Astrocyte of the cerebellum (primary cell): Measurements from ENCODE around the gene PRKAB1.
"Not testable (repeated sequence)": the region's sequence is repeated elsewhere in the genome, so short reads cannot be mapped to it uniquely, and the experiment has no call there.

Source experiments
- DNase-seq: peaks from one replicate; pipeline ENCODE4 v3.0.0-alpha.2; 2011; ENCODE audit warnings: low read depth
- H3K4me3 ChIP-seq: 2 replicates; pipeline ENCODE4 v1.5.1; 2011; ENCODE audit warnings: mild to moderate bottlenecking, low read depth, low read length, moderate library complexity
- CTCF ChIP-seq: IDR thresholded peaks from 2 replicates; pipeline ENCODE4 v1.5.1; 2012; ENCODE audit warnings: low read length, low read depth, moderate library complexity, mild to moderate bottlenecking; ENCODE audit errors: missing control alignments
- in situ Hi-C: cut with HindIII; loops from 2 replicates; pipeline ENCODE4 v1.10.0; 2017; ENCODE audit warnings: low sequenced_read_pairs

PRKAB1 gene

GRCh38 chr12:119645535-119646059, 22.3 kb upstream of the PRKAB1 start:
- no peak for DNase-seq
- no peak for TF ChIP-seq CTCF
- in situ Hi-C loops = no loop called here
- H3K4me3 ChIP-seq = no peak overlapping the region

GRCh38 chr12:119649202-119649808, 18.6 kb upstream of the PRKAB1 start:
- peak; percentile 36 for TF ChIP-seq CTCF
- DNase-seq = no peak
- in situ Hi-C loops = no loop called here
- H3K4me3 ChIP-seq = no peak overlapping the region

- TF ChIP-seq CTCF = no peak
- no peak for DNase-seq
- in situ Hi-C loops = no loop called here
- H3K4me3 ChIP-seq = no peak overlapping the region
Observed at GRCh38 chr12:119652665-119653064, 15.3 kb upstream of the PRKAB1 start.

GRCh38 chr12:119657001-119657400, 10.9 kb upstream of the PRKAB1 start:
- DNase-seq, H3K4me3 ChIP-seq, in situ Hi-C loops: not testable (repeated sequence)

- H3K4me3 ChIP-seq, DNase-seq, in situ Hi-C loops: not testable (repeated sequence)
Observed at GRCh38 chr12:119658166-119658565, 9.8 kb upstream of the PRKAB1 start.

GRCh38 chr12:119659289-119659897, 8.5 kb upstream of the PRKAB1 start:
- TF ChIP-seq CTCF = peak; percentile 97
- no peak overlapping the region for H3K4me3 ChIP-seq

GRCh38 chr12:119660076-119660475, 7.9 kb upstream of the PRKAB1 start:
- DNase-seq = no peak
- H3K4me3 ChIP-seq = no peak overlapping the region
- in situ Hi-C loops = no loop called here
- no peak for TF ChIP-seq CTCF

More at GRCh38 chr12:119659289-119659897, 8.5 kb upstream of the PRKAB1 start:
- DNase-seq = no peak
- in situ Hi-C loops = no loop called here
